SK-N-SH treated with all-trans-retinoic acid at 6 μM for 48 hours (cell line): ENCODE results near the gene CTXN2.

Experiments
- ATAC-seq: fragments of 200-7000 bp; cut with Tn5 transposase; 3 replicates; pipeline ENCODE4 v1.9.1; 2020; ENCODE audit warnings: mild to moderate bottlenecking, moderate library complexity
- ARNTL ChIP-seq: fragments of 450-650 bp; formaldehyde crosslinking; IDR thresholded peaks from 2 replicates; pipeline ENCODE4 v1.5.0; 2020; ENCODE audit warnings: low read depth, mild to moderate bottlenecking, moderate library complexity, borderline replicate concordance
- BACH2 ChIP-seq: fragments of 250-450 bp; sonication (Bioruptor Pico); IDR thresholded peaks from 2 replicates; pipeline ENCODE4 v1.9.0; 2021; ENCODE audit warnings: mild to moderate bottlenecking, borderline replicate concordance
- CREB5 ChIP-seq: fragments of 250-450 bp; sonication (Bioruptor Pico); IDR thresholded peaks from 2 replicates; pipeline ENCODE4 v1.5.1; 2020; ENCODE audit warnings: low read depth, mild to moderate bottlenecking, moderate library complexity
- CSDC2 ChIP-seq: fragments of 250-450 bp; sonication (Bioruptor Pico); IDR thresholded peaks from 2 replicates; pipeline ENCODE4 v1.5.0; 2020; ENCODE audit warnings: mild to moderate bottlenecking, moderate library complexity
- CSRNP3 ChIP-seq: fragments of 250-450 bp; sonication (Bioruptor Pico); IDR thresholded peaks from 2 replicates; pipeline ENCODE4 v1.5.1; 2021; ENCODE audit warnings: mild to moderate bottlenecking, moderate library complexity
- ESRRG ChIP-seq: fragments of 250-450 bp; sonication (Bioruptor Pico); IDR thresholded peaks from 2 replicates; pipeline ENCODE4 v1.6.1; 2021; ENCODE audit warnings: mild to moderate bottlenecking
- GLIS3 ChIP-seq: fragments of 250-450 bp; sonication (Bioruptor Pico); IDR thresholded peaks from 2 replicates; pipeline ENCODE4 v1.5.0; 2020; ENCODE audit warnings: mild to moderate bottlenecking, moderate library complexity
- ISL1 ChIP-seq: fragments of 250-450 bp; sonication (Bioruptor Pico); IDR thresholded peaks from 2 replicates; pipeline ENCODE4 v2.1.2; 2022; ENCODE audit warnings: mild to moderate bottlenecking, moderate library complexity
- OSR1 ChIP-seq: fragments of 250-450 bp; sonication (Bioruptor Pico); IDR thresholded peaks from 2 replicates; pipeline ENCODE4 v1.8.0; 2022; ENCODE audit warnings: moderate library complexity, mild to moderate bottlenecking, inconsistent platforms
- PATZ1 ChIP-seq: fragments of 250-450 bp; sonication (Bioruptor Pico); IDR thresholded peaks from 2 replicates; pipeline ENCODE4 v1.8.0; 2020; ENCODE audit warnings: mild to moderate bottlenecking, moderate library complexity, borderline replicate concordance
- POU6F1 ChIP-seq: fragments of 250-450 bp; sonication (Bioruptor Pico); IDR thresholded peaks from 2 replicates; pipeline ENCODE4 v1.8.0; 2021; ENCODE audit warnings: low read depth, mild to moderate bottlenecking, moderate library complexity, borderline replicate concordance
- PPARA ChIP-seq: fragments of 250-450 bp; sonication (Bioruptor Pico); IDR thresholded peaks from 2 replicates; pipeline ENCODE4 v1.5.0; 2020; ENCODE audit warnings: mild to moderate bottlenecking, borderline replicate concordance
- RARB ChIP-seq: fragments of 250-450 bp; sonication (Bioruptor Pico); IDR thresholded peaks from 2 replicates; pipeline ENCODE4 v1.8.0; 2021; ENCODE audit warnings: mild to moderate bottlenecking, moderate library complexity
- SNAI2 ChIP-seq: fragments of 250-450 bp; sonication (Bioruptor Pico); IDR thresholded peaks from 2 replicates; pipeline ENCODE4 v1.5.0; 2020; ENCODE audit warnings: mild to moderate bottlenecking, moderate library complexity
- TCF4 ChIP-seq: fragments of 250-450 bp; sonication (Bioruptor Pico); IDR thresholded peaks from 2 replicates; pipeline ENCODE4 v1.8.0; 2021; ENCODE audit warnings: mild to moderate bottlenecking, moderate library complexity, borderline replicate concordance
- TOX ChIP-seq: fragments of 250-450 bp; sonication (Bioruptor Pico); IDR thresholded peaks from 2 replicates; pipeline ENCODE4 v1.8.0; 2021; ENCODE audit warnings: mild to moderate bottlenecking, moderate library complexity, borderline replicate concordance
- TSHZ2 ChIP-seq: fragments of 250-450 bp; sonication (Bioruptor Pico); IDR thresholded peaks from 2 replicates; pipeline ENCODE4 v1.5.0; 2020; ENCODE audit warnings: mild to moderate bottlenecking, moderate library complexity
- ZC3H10 ChIP-seq: fragments of 250-450 bp; sonication (Bioruptor Pico); IDR thresholded peaks from 2 replicates; pipeline ENCODE4 v1.5.1; 2021; ENCODE audit warnings: mild to moderate bottlenecking, moderate library complexity
- ZFP3 ChIP-seq: fragments of 250-450 bp; sonication (Bioruptor Pico); IDR thresholded peaks from 2 replicates; pipeline ENCODE4 v1.5.0; 2020; ENCODE audit warnings: mild to moderate bottlenecking, moderate library complexity
- ZFP30 ChIP-seq: fragments of 450-650 bp; formaldehyde crosslinking; IDR thresholded peaks from 2 replicates; pipeline ENCODE4 v1.5.0; 2022; ENCODE audit warnings: mild to moderate bottlenecking, moderate library complexity
- ZNF565 ChIP-seq: fragments of 450-650 bp; formaldehyde crosslinking; conservative IDR thresholded peaks from 2 replicates; pipeline ENCODE4 v1.5.0; 2020; ENCODE audit warnings: low read depth, mild to moderate bottlenecking, moderate library complexity
- ZNF8 ChIP-seq: fragments of 450-650 bp; formaldehyde crosslinking; IDR thresholded peaks from 2 replicates; pipeline ENCODE4 v1.5.0; 2020; ENCODE audit warnings: mild to moderate bottlenecking, moderate library complexity

The CTXN2 gene

GRCh38 chr15:48149858-48150257 is 41.6 kb upstream of the CTXN2 start:
- TF ChIP-seq OSR1 (CRISPR knock-in tag) (no peak), ZNF8 (CRISPR knock-in tag) (no peak), ARNTL (CRISPR knock-in tag) (no peak), SNAI2 (CRISPR knock-in tag) (no peak), TCF4 (no peak), GLIS3 (CRISPR knock-in tag) (no peak), PATZ1 (CRISPR knock-in tag) (no peak), ISL1 (CRISPR knock-in tag) (no peak), CSDC2 (CRISPR knock-in tag) (no peak), CREB5 (CRISPR knock-in tag) (no peak), TOX (CRISPR knock-in tag) (no peak; the same call in 1 of the 2 replicates), POU6F1 (CRISPR knock-in tag) (no peak), ZFP3 (CRISPR knock-in tag) (no peak), RARB (CRISPR knock-in tag) (no peak), ZNF565 (CRISPR knock-in tag) (no peak), CSRNP3 (CRISPR knock-in tag) (no peak)
- ATAC-seq: peak; percentile 89

- ATAC-seq: no peak
- TF ChIP-seq ZFP30 (CRISPR knock-in tag): no peak
- TF ChIP-seq OSR1 (CRISPR knock-in tag): no peak
- TF ChIP-seq TSHZ2 (CRISPR knock-in tag): no peak
- TF ChIP-seq RARB (CRISPR knock-in tag): no peak
Measured at GRCh38 chr15:48153526-48153925, 37.9 kb upstream of the CTXN2 start.

GRCh38 chr15:48168616-48169015 is 22.8 kb upstream of the CTXN2 start:
- no peak for ATAC-seq
- TF ChIP-seq TCF4: no peak
- no peak for TF ChIP-seq PPARA (CRISPR knock-in tag)
- TF ChIP-seq ARNTL (CRISPR knock-in tag): no peak
- no peak for TF ChIP-seq POU6F1 (CRISPR knock-in tag)
- TF ChIP-seq BACH2 (CRISPR knock-in tag): no peak
- TF ChIP-seq ZFP30 (CRISPR knock-in tag): no peak
- TF ChIP-seq TSHZ2 (CRISPR knock-in tag): no peak
- no peak for TF ChIP-seq PATZ1 (CRISPR knock-in tag)
- no peak for TF ChIP-seq ZC3H10 (CRISPR knock-in tag)
- TF ChIP-seq OSR1 (CRISPR knock-in tag): no peak
- TF ChIP-seq ESRRG: no peak
